HFFc6 (cell line): Measurements from ENCODE around the gene CFAP161. TPM values are rescaled to one million over a fixed set of nuclear protein-coding genes. Genes with fewer than 3 reads are reported as not detected.

Source experiments
- DNase-seq: peaks from one replicate; pipeline ENCODE4 v3.0.0-alpha.2; 2018
- H3K27ac Mint-ChIP-seq: 2 replicates; pipeline ENCODE4 v1.8.0; 2020; ENCODE audit warnings: mild to moderate bottlenecking, mixed read lengths
- H3K27me3 Mint-ChIP-seq: 2 replicates; pipeline ENCODE4 v1.8.0; 2021; ENCODE audit warnings: mild to moderate bottlenecking, moderate library complexity, mixed read lengths; ENCODE audit not compliant: insufficient read depth
- H3K36me3 Mint-ChIP-seq: 2 replicates; pipeline ENCODE4 v1.8.0; 2021; ENCODE audit warnings: low read depth, mixed read lengths
- H3K4me1 Mint-ChIP-seq: 2 replicates; pipeline ENCODE4 v1.8.0; 2020; ENCODE audit warnings: low read depth, mixed read lengths
- H3K4me3 Mint-ChIP-seq: 2 replicates; pipeline ENCODE4 v1.8.0; 2020; ENCODE audit warnings: mild to moderate bottlenecking, moderate library complexity, mixed read lengths
- H3K9me3 Mint-ChIP-seq: 2 replicates; pipeline ENCODE4 v1.8.0; 2020; ENCODE audit warnings: mild to moderate bottlenecking, mixed read lengths
- total RNA-seq, 6 experiments: library from RNA; stranded (reverse); fragmentation: NEBNext Ultra II Directional; extraction: Animal tissue kit (Norgen Biotek cat#: 25700); gene quantifications; 2 replicates in 1 of 6; 3 replicates in 5 of 6; pipeline ENCODE4 v1.2.3, GENCODE V29; 2021
- TF ChIP-seq, protein P1 (sequence below): fragments of 200-600 bp; sonication (generic); IDR thresholded peaks from 2 replicates; pipeline ENCODE4 v1.5.0; 2021; ENCODE audit warnings: antibody characterized with exemption, mild to moderate bottlenecking

CFAP161 gene
- total RNA-seq, 6 experiments from 2014 or later = 0.20 to 0.43 TPM; not detected in 4

DNA sequence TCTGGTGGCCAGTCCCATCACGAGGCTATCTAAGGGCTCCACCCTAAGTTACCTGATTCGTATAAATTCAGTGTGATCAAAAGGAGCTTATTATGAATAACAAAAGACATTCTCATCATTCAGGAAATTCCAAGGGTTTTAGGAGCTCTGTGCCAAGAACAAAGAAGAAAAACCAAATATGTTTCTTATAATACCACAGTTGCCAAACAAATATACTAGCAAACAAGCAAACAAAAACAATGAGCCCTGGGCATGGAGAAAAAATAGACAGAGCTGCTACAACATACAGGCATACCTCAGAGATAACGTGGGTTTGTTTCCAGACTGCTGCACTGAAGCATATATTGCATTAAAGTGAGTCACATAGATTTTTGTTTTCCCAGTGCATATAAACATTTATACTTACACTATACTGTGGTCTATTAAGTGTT lies 20.2 kb upstream of the CFAP161 start:
- peak; percentile 57 for DNase-seq
- Mint-ChIP-seq H3K36me3 (no peaks in the 10 kb centered on the region), H3K27me3 (peaks cover 5% of the 10 kb centered on the region; the same call in 1 of the 2 replicates)

DNA sequence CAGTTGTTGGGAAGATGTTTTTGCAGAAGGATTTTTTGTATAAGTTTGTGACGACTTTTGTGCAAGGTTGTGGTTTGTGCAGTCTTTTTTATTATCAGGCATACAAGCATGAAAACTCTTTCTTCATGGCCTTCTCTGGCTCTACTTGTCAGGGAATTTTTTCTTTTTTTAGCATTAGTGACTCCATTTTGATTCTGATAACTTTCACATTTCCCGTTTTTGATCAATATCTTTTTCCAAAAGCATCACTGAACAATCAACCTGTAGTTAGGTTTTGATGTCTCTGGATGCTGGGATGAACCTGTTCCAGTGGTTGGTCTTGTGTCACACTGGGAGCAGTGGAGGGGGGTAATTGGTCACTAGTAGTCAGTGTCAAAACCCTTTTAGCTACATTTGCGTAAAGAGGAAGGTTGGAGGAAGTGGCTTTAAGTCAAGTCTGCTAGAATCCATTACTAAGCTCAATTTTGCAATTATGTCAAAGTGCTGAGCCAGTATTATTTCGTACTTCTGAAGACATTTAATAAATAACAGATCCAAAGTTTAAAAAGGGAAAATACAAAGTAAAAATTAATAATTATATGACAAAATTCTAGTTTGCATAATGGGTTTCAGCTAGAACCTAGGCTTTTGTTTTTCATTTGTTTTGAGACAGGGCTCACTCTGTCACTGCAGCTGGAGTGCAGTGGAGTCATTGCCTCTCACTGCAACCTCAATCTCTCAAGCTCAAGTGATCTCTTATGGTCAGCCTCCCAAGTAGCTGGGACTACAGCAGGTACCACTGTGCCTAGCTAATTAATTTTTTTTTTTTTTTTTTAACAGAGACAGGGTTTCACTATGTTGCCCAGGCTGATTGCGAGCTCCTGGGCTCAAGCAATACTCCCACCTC lies 18.8 kb upstream of the CFAP161 start:
- TF ChIP-seq, protein P1, sequence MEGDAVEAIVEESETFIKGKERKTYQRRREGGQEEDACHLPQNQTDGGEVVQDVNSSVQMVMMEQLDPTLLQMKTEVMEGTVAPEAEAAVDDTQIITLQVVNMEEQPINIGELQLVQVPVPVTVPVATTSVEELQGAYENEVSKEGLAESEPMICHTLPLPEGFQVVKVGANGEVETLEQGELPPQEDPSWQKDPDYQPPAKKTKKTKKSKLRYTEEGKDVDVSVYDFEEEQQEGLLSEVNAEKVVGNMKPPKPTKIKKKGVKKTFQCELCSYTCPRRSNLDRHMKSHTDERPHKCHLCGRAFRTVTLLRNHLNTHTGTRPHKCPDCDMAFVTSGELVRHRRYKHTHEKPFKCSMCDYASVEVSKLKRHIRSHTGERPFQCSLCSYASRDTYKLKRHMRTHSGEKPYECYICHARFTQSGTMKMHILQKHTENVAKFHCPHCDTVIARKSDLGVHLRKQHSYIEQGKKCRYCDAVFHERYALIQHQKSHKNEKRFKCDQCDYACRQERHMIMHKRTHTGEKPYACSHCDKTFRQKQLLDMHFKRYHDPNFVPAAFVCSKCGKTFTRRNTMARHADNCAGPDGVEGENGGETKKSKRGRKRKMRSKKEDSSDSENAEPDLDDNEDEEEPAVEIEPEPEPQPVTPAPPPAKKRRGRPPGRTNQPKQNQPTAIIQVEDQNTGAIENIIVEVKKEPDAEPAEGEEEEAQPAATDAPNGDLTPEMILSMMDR = no peak
- Mint-ChIP-seq H3K4me3 (no peak overlapping the region), H3K4me1 (peaks cover 52% of the 10 kb centered on the region), H3K36me3 (no peaks in the 10 kb centered on the region), H3K27ac (no peak overlapping the region), H3K27me3 (peaks cover 5% of the 10 kb centered on the region; the same call in 1 of the 2 replicates), H3K9me3 (no peaks in the 10 kb centered on the region)
- no peak for DNase-seq

More for the DNA sequence above, 20.2 kb upstream of the CFAP161 start:
- TF ChIP-seq, protein P1 = no peak
- H3K9me3 Mint-ChIP-seq = no peaks in the 10 kb centered on the region
- no peak overlapping the region for H3K4me3 Mint-ChIP-seq
- peaks cover 52% of the 10 kb centered on the region for H3K4me1 Mint-ChIP-seq
- no peak overlapping the region; the same call in 1 of the 2 replicates for H3K27ac Mint-ChIP-seq

DNA sequence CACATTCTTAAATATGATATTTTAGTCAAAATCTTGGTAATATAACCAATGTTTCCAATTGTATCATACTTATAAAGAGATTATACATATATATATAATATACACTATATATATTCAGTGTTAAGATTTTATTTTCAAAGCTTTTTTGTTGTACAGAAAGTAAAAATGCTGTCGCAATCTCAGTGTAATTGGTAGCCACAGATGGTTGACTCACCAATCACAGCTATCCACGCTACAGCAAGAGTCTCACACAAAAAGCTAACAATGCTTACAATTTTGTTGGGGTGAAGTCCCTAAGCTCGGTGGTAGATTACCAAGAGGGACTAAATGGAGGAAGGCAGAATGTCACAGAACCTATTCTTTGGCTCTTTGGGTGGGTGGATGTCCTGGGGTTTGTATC lies 16.9 kb upstream of the CFAP161 start:
- Mint-ChIP-seq H3K27ac (no peak overlapping the region), H3K4me3 (no peak overlapping the region; the same call in 1 of the 2 replicates), H3K36me3 (no peaks in the 10 kb centered on the region), H3K27me3 (peaks cover 8% of the 10 kb centered on the region), H3K9me3 (no peaks in the 10 kb centered on the region), H3K4me1 (peaks cover 43% of the 10 kb centered on the region)
- TF ChIP-seq, protein P1 = no peak
- peak; percentile 29 for DNase-seq

DNA sequence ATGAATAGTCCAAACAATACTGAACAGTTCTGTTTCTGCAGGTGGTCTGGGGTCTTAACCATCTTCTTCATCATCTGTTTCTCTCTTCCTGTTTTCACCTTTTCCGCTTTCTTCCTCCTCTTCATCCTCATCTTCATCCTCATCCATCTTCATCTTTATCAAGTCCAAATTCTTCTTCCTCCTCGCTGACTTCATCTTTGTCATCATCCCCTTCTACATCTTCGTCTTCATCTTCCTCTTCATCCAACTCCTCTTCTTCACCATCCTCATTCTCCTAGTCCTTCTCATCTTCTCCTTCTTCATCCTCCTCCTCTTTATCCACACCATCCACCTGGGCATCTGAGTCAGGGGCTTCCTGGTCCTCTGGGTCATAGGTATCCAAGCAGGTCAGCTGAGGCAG lies 16.5 kb upstream of the CFAP161 start:
- H3K4me3 Mint-ChIP-seq = no peak overlapping the region
- no peak for DNase-seq
- TF ChIP-seq, protein P1 = no peak
- H3K36me3 Mint-ChIP-seq = no peaks in the 10 kb centered on the region
- no peaks in the 10 kb centered on the region for H3K9me3 Mint-ChIP-seq
- peaks cover 40% of the 10 kb centered on the region for H3K4me1 Mint-ChIP-seq
- no peak overlapping the region for H3K27ac Mint-ChIP-seq
- peaks cover 8% of the 10 kb centered on the region for H3K27me3 Mint-ChIP-seq

DNA sequence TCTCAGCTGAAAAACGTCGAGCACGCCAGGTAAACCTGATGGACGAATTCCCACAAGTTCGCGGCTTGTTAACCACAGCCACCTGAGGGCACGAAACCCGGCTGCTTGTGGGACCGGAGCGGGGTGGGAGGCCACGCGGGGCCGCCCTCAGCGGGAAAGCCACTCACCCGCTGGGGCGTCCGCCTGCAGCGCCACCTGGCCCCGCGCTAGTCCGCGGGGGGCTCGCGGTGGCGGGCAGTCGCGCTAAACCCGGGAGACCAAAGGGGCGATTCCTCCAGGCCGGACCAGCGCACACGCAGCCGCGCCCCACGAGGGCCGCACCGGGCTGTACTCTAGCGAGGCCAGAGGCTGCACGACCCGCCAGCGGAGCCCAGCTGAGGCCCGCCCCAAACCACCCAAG lies 15.7 kb upstream of the CFAP161 start:
- Mint-ChIP-seq H3K4me1 (peaks cover 36% of the 10 kb centered on the region), H3K27ac (no peak overlapping the region), H3K4me3 (no peak overlapping the region), H3K9me3 (no peaks in the 10 kb centered on the region), H3K36me3 (no peaks in the 10 kb centered on the region), H3K27me3 (peaks cover 8% of the 10 kb centered on the region)
- TF ChIP-seq, protein P1 = no peak
- DNase-seq = no peak
